ENCODE measurements around the gene SMYD2.

GRCh38 chr1:214241060-214241459, 39.9 kb upstream of the SMYD2 start:
- no peak for TF ChIP-seq CTCF (IDR thresholded peaks at IDR 0.05; ENCODE audit: poor library complexity, severe bottlenecking)
- no peak for TF ChIP-seq EZH2 (IDR thresholded peaks at IDR 0.05; ENCODE audit: borderline replicate concordance, insufficient read depth, low read length, poor library complexity, severe bottlenecking)

All from neural cell (in vitro differentiated cells).